Lower leg skin (tissue), 3 donors: ENCODE data around the gene BARX2.

ENCODE experiments used
- POLR2A ChIP-seq, 2 donors: fragments of 450-650 bp; IDR thresholded peaks; one replicate each; pipeline ENCODE4 v1.6.1; 2016 to 2017; ENCODE audit warnings: antibody characterized with exemption in 2 of 2, mild to moderate bottlenecking in 1 of 2, moderate library complexity in 1 of 2
- TF ChIP-seq, protein P1 (sequence below), 3 donors: fragments of 450-650 bp; IDR thresholded peaks; one replicate each; pipeline ENCODE4 v1.5.1; 2016; ENCODE audit warnings: antibody characterized with exemption in 3 of 3, mild to moderate bottlenecking in 3 of 3, moderate library complexity in 2 of 3

GRCh38 chr11:129386795-129387397 is 11.2 kb downstream of the BARX2 start:
- TF ChIP-seq, protein P1, sequence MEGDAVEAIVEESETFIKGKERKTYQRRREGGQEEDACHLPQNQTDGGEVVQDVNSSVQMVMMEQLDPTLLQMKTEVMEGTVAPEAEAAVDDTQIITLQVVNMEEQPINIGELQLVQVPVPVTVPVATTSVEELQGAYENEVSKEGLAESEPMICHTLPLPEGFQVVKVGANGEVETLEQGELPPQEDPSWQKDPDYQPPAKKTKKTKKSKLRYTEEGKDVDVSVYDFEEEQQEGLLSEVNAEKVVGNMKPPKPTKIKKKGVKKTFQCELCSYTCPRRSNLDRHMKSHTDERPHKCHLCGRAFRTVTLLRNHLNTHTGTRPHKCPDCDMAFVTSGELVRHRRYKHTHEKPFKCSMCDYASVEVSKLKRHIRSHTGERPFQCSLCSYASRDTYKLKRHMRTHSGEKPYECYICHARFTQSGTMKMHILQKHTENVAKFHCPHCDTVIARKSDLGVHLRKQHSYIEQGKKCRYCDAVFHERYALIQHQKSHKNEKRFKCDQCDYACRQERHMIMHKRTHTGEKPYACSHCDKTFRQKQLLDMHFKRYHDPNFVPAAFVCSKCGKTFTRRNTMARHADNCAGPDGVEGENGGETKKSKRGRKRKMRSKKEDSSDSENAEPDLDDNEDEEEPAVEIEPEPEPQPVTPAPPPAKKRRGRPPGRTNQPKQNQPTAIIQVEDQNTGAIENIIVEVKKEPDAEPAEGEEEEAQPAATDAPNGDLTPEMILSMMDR (IDR thresholded peaks at IDR 0.05), result no peak
- no peak for TF ChIP-seq POLR2A (IDR thresholded peaks at IDR 0.05)
